GM23338 (cell line): Measurements from ENCODE around the gene AQP7. TPM values are rescaled to one million over a fixed set of nuclear protein-coding genes. Genes with fewer than 3 reads are reported as not detected.

Experiments
- ATAC-seq: fragments of 200-7000 bp; cut with Tn5 transposase; 3 replicates; pipeline ENCODE4 v1.9.1; 2020
- DNase-seq: peaks from one replicate; pipeline ENCODE4 v3.0.0-alpha.2; 2015; ENCODE audit warnings: low spot score
- H2AFZ ChIP-seq: fragments of 200-600 bp; sonication (generic); 2 replicates; pipeline ENCODE4 v1.8.0; 2016; ENCODE audit warnings: antibody characterized with exemption, mild to moderate bottlenecking, moderate library complexity
- H3F3A ChIP-seq: fragments of 200-600 bp; sonication (generic); replicated peaks from 2 replicates; pipeline ENCODE4 v1.8.0; 2017; ENCODE audit warnings: antibody characterized with exemption, mixed run types, low read depth
- H3K27ac ChIP-seq: fragments of 200-600 bp; sonication (generic); 2 replicates; pipeline ENCODE4 v1.6.1; 2016; ENCODE audit warnings: low read depth
- H3K27me3 ChIP-seq: fragments of 200-600 bp; sonication (generic); 2 replicates; pipeline ENCODE4 v1.8.0; 2016; ENCODE audit warnings: mild to moderate bottlenecking, mixed run types, moderate library complexity; ENCODE audit not compliant: insufficient read depth
- H3K36me3 ChIP-seq: fragments of 200-600 bp; sonication (generic); 2 replicates; pipeline ENCODE4 v1.8.0; 2016; ENCODE audit warnings: mild to moderate bottlenecking; ENCODE audit not compliant: insufficient read depth
- H3K4me1 ChIP-seq: fragments of 200-600 bp; sonication (generic); 2 replicates; pipeline ENCODE4 v1.8.0; 2016; ENCODE audit warnings: mild to moderate bottlenecking, moderate library complexity; ENCODE audit not compliant: insufficient read depth
- H3K4me2 ChIP-seq: fragments of 200-600 bp; sonication (generic); 2 replicates; pipeline ENCODE4 v1.7.1; 2017; ENCODE audit warnings: mixed run types
- H3K4me3 ChIP-seq: fragments of 200-600 bp; sonication (generic); 2 replicates; pipeline ENCODE4 v1.6.1; 2016; ENCODE audit warnings: mixed run types
- H3K79me2 ChIP-seq: fragments of 200-600 bp; sonication (generic); replicated peaks from 2 replicates; pipeline ENCODE4 v1.8.0; 2017; ENCODE audit warnings: mild to moderate bottlenecking; ENCODE audit not compliant: insufficient read depth
- H3K9me2 ChIP-seq: fragments of 200-600 bp; sonication (generic); 2 replicates; pipeline ENCODE4 v1.8.0; 2017; ENCODE audit not compliant: insufficient read depth
- H4K20me1 ChIP-seq: fragments of 200-600 bp; sonication (generic); replicated peaks from 2 replicates; pipeline ENCODE4 v1.8.0; 2017; ENCODE audit warnings: mild to moderate bottlenecking; ENCODE audit not compliant: insufficient read depth
- H3K27ac Mint-ChIP-seq: 2 replicates; pipeline ENCODE4 v1.8.0; 2020; ENCODE audit warnings: inconsistent platforms, mild to moderate bottlenecking, moderate library complexity, mixed read lengths
- H3K27me3 Mint-ChIP-seq: 3 replicates; pipeline ENCODE4 v1.8.0; 2022; ENCODE audit warnings: low read depth, mild to moderate bottlenecking, moderate library complexity, mixed read lengths, inconsistent platforms; ENCODE audit not compliant: insufficient read depth, poor library complexity
- H3K36me3 Mint-ChIP-seq: 3 replicates; pipeline ENCODE4 v1.8.0; 2021; ENCODE audit warnings: low read depth, mild to moderate bottlenecking, inconsistent platforms, moderate library complexity, mixed read lengths
- H3K4me1 Mint-ChIP-seq: 3 replicates; pipeline ENCODE4 v1.8.0; 2020; ENCODE audit warnings: mild to moderate bottlenecking, inconsistent platforms, mixed read lengths
- H3K4me3 Mint-ChIP-seq: 3 replicates; pipeline ENCODE4 v1.8.0; 2021; ENCODE audit warnings: moderate library complexity, mild to moderate bottlenecking, inconsistent platforms, mixed read lengths
- H3K9me3 Mint-ChIP-seq: 3 replicates; pipeline ENCODE4 v1.8.0; 2020; ENCODE audit warnings: moderate library complexity, mild to moderate bottlenecking, inconsistent platforms, mixed read lengths
- CREB1 ChIP-seq: fragments of 250-450 bp; sonication (Bioruptor Pico); IDR thresholded peaks from 2 replicates; pipeline ENCODE4 v1.5.0; 2020; ENCODE audit warnings: low read depth, mild to moderate bottlenecking, moderate library complexity
- polyA plus RNA-seq: library from polyadenylated mRNA; unstranded; fragments of >200 nt; fragmentation: Nextera tagmentation; extraction: Ambion mirVana; gene quantifications from 2 replicates; pipeline ENCODE4 v1.2.1, GENCODE V29; 2016
- total RNA-seq: library from RNA; depleted of rRNA; stranded (reverse); fragments of >200 nt; shearing (Covaris generic); gene quantifications from 2 replicates; pipeline ENCODE4 v1.2.3, GENCODE V29; 2014
- TF ChIP-seq, protein P1 (sequence below), 2 experiments: fragments of 200-600 bp in 1 of 2; sonication (generic) in 1 of 2; conservative IDR thresholded peaks; 2 replicates each; pipeline versions ENCODE4 v1.5.1 to v1.6.1; 2016 to 2017; ENCODE audit warnings: antibody characterized with exemption in 2 of 2, low read depth in 2 of 2, mild to moderate bottlenecking in 2 of 2, moderate library complexity in 1 of 2
- TF ChIP-seq, protein P2 (sequence below): IDR thresholded peaks from one replicate; pipeline ENCODE4 v1.6.1; 2018; ENCODE audit warnings: antibody characterized with exemption; ENCODE audit not compliant: unreplicated experiment
- TF ChIP-seq, protein P3 (sequence below): IDR thresholded peaks from 2 replicates; pipeline ENCODE4 v1.6.1; 2016; ENCODE audit warnings: antibody characterized with exemption
- TF ChIP-seq, protein P4 (sequence below): fragments of 250-450 bp; sonication (Bioruptor Pico); IDR thresholded peaks from 2 replicates; pipeline ENCODE4 v1.5.0; 2020; ENCODE audit warnings: mild to moderate bottlenecking, moderate library complexity

Gene AQP7
- total and polyA plus RNA-seq, 2 experiments from 2014 or later, result not detected

DNA sequence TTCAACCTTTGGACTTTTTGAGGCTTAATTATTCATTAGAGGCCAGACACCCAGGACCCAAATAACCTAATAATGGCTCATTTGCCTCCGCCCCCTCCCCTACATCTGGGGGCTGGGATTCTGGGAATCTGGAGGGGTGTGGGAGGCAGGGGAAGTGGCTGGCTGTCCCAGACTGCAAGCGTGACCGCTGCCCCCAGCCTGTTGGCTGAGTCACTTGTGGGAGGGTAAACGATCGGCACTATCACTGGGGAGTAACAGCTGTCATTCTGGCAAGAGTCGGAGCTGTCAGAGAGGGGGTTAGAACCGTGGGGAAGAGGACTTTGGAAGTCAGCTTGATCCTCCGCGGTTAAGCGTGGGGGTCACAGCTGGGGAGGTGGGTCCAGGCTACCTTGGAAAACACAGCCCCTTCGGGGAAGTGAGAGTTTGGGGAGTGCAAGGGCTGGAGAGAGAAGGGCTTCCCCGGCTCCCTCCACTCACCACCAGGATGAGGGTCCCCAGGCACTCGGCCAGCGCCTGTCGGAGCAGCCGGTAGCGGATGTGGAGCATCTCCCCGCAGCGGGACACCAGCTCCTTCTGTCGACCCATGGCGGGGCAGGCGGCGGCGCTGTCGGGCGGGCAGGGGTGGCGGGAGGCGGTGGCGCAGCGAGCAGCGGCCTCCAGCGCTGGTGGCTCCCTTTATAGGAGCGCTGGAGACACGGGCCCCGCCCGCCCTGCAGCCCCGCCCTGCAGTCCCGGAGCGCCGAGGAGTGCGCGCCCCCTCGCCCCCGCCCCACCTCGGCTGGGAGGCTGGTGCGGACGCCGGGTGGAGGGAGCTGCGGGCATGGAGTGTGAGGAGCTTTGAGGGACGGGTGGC lies 44.8 kb upstream of the AQP7 start, which contains the start of gene AQP3:
AQP3 (minus strand) TSS at position 648 of the 853 bp plus-strand sequence; CDS start at position 585, 63 bp downstream.
- H3K27ac Mint-ChIP-seq, result no peak within 1 kb of the TSS
- peak within 1 kb of the TSS; percentile 99 for H2AFZ ChIP-seq

More for the DNA sequence above, 44.8 kb upstream of the AQP7 start, which contains the start of gene AQP3:
- H3K27ac ChIP-seq, result no peak within 1 kb of the TSS
- ATAC-seq, result peak; percentile 85
- no peaks in the 10 kb centered on the region for H3K36me3 ChIP-seq
- H3K4me3 ChIP-seq, result peak within 1 kb of the TSS; percentile 79
- H3K4me1 ChIP-seq, result peaks cover 23% of the 10 kb centered on the region
- TF ChIP-seq, protein P1, sequence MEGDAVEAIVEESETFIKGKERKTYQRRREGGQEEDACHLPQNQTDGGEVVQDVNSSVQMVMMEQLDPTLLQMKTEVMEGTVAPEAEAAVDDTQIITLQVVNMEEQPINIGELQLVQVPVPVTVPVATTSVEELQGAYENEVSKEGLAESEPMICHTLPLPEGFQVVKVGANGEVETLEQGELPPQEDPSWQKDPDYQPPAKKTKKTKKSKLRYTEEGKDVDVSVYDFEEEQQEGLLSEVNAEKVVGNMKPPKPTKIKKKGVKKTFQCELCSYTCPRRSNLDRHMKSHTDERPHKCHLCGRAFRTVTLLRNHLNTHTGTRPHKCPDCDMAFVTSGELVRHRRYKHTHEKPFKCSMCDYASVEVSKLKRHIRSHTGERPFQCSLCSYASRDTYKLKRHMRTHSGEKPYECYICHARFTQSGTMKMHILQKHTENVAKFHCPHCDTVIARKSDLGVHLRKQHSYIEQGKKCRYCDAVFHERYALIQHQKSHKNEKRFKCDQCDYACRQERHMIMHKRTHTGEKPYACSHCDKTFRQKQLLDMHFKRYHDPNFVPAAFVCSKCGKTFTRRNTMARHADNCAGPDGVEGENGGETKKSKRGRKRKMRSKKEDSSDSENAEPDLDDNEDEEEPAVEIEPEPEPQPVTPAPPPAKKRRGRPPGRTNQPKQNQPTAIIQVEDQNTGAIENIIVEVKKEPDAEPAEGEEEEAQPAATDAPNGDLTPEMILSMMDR (conservative IDR thresholded peaks at IDR 0.05; ENCODE audit: low read depth in 2 of 2), result peak; percentile 13 to 54; a peak in 3 of 4 replicates
- TF ChIP-seq CREB1 (CRISPR knock-in tag), result 0 out of 2 replicates have a peak, but pooled peaks have one; percentile 14
- TF ChIP-seq, protein P2, sequence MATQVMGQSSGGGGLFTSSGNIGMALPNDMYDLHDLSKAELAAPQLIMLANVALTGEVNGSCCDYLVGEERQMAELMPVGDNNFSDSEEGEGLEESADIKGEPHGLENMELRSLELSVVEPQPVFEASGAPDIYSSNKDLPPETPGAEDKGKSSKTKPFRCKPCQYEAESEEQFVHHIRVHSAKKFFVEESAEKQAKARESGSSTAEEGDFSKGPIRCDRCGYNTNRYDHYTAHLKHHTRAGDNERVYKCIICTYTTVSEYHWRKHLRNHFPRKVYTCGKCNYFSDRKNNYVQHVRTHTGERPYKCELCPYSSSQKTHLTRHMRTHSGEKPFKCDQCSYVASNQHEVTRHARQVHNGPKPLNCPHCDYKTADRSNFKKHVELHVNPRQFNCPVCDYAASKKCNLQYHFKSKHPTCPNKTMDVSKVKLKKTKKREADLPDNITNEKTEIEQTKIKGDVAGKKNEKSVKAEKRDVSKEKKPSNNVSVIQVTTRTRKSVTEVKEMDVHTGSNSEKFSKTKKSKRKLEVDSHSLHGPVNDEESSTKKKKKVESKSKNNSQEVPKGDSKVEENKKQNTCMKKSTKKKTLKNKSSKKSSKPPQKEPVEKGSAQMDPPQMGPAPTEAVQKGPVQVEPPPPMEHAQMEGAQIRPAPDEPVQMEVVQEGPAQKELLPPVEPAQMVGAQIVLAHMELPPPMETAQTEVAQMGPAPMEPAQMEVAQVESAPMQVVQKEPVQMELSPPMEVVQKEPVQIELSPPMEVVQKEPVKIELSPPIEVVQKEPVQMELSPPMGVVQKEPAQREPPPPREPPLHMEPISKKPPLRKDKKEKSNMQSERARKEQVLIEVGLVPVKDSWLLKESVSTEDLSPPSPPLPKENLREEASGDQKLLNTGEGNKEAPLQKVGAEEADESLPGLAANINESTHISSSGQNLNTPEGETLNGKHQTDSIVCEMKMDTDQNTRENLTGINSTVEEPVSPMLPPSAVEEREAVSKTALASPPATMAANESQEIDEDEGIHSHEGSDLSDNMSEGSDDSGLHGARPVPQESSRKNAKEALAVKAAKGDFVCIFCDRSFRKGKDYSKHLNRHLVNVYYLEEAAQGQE, result no peak
- TF ChIP-seq, protein P3, sequence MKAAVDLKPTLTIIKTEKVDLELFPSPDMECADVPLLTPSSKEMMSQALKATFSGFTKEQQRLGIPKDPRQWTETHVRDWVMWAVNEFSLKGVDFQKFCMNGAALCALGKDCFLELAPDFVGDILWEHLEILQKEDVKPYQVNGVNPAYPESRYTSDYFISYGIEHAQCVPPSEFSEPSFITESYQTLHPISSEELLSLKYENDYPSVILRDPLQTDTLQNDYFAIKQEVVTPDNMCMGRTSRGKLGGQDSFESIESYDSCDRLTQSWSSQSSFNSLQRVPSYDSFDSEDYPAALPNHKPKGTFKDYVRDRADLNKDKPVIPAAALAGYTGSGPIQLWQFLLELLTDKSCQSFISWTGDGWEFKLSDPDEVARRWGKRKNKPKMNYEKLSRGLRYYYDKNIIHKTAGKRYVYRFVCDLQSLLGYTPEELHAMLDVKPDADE, result peak; percentile 45; the same call in 1 of the 2 replicates
- TF ChIP-seq, protein P4, sequence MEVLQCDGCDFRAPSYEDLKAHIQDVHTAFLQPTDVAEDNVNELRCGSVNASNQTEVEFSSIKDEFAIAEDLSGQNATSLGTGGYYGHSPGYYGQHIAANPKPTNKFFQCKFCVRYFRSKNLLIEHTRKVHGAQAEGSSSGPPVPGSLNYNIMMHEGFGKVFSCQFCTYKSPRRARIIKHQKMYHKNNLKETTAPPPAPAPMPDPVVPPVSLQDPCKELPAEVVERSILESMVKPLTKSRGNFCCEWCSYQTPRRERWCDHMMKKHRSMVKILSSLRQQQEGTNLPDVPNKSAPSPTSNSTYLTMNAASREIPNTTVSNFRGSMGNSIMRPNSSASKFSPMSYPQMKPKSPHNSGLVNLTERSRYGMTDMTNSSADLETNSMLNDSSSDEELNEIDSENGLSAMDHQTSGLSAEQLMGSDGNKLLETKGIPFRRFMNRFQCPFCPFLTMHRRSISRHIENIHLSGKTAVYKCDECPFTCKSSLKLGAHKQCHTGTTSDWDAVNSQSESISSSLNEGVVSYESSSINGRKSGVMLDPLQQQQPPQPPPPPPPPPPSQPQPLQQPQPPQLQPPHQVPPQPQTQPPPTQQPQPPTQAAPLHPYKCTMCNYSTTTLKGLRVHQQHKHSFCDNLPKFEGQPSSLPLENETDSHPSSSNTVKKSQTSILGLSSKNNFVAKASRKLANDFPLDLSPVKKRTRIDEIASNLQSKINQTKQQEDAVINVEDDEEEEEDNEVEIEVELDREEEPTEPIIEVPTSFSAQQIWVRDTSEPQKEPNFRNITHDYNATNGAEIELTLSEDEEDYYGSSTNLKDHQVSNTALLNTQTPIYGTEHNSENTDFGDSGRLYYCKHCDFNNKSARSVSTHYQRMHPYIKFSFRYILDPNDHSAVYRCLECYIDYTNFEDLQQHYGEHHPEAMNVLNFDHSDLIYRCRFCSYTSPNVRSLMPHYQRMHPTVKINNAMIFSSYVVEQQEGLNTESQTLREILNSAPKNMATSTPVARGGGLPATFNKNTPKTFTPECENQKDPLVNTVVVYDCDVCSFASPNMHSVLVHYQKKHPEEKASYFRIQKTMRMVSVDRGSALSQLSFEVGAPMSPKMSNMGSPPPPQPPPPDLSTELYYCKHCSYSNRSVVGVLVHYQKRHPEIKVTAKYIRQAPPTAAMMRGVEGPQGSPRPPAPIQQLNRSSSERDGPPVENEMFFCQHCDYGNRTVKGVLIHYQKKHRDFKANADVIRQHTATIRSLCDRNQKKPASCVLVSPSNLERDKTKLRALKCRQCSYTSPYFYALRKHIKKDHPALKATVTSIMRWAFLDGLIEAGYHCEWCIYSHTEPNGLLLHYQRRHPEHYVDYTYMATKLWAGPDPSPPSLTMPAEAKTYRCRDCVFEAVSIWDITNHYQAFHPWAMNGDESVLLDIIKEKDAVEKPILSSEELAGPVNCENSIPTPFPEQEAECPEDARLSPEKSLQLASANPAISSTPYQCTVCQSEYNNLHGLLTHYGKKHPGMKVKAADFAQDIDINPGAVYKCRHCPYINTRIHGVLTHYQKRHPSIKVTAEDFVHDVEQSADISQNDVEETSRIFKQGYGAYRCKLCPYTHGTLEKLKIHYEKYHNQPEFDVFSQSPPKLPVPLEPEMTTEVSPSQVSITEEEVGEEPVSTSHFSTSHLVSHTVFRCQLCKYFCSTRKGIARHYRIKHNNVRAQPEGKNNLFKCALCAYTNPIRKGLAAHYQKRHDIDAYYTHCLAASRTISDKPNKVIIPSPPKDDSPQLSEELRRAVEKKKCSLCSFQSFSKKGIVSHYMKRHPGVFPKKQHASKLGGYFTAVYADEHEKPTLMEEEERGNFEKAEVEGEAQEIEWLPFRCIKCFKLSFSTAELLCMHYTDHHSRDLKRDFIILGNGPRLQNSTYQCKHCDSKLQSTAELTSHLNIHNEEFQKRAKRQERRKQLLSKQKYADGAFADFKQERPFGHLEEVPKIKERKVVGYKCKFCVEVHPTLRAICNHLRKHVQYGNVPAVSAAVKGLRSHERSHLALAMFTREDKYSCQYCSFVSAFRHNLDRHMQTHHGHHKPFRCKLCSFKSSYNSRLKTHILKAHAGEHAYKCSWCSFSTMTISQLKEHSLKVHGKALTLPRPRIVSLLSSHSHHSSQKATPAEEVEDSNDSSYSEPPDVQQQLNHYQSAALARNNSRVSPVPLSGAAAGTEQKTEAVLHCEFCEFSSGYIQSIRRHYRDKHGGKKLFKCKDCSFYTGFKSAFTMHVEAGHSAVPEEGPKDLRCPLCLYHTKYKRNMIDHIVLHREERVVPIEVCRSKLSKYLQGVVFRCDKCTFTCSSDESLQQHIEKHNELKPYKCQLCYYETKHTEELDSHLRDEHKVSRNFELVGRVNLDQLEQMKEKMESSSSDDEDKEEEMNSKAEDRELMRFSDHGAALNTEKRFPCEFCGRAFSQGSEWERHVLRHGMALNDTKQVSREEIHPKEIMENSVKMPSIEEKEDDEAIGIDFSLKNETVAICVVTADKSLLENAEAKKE, result no peak
- Mint-ChIP-seq H3K4me1 (peaks cover 40% of the 10 kb centered on the region; the same call in 2 of the 3 replicates), H3K27me3 (peaks cover 32% of the 10 kb centered on the region), H3K4me3 (peak within 1 kb of the TSS; percentile 80), H3K36me3 (no peaks in the 10 kb centered on the region), H3K9me3 (no peaks in the 10 kb centered on the region)
- DNase-seq, result peak; percentile 89
- no peaks in the 10 kb centered on the region for H3K9me2 ChIP-seq
- no peaks in the 10 kb centered on the region for H4K20me1 ChIP-seq
- H3F3A ChIP-seq, result 0 out of 2 replicates have a peak, but pooled peaks cover 8% of the 10 kb centered on the region
- no peaks in the 10 kb centered on the region for H3K79me2 ChIP-seq
- H3K27me3 ChIP-seq, result peaks cover 26% of the 10 kb centered on the region
- peak within 1 kb of the TSS; percentile 95 for H3K4me2 ChIP-seq
